H9 (cell line): ENCODE results near the gene PDE7B. TPM values are rescaled to one million over a fixed set of nuclear protein-coding genes. Genes with fewer than 3 reads are reported as not detected.

Experiments used
- DNase-seq: peaks from one replicate; pipeline ENCODE4 v3.0.0-alpha.2; 2017
- H2AFZ ChIP-seq: one replicate; pipeline ENCODE4 v1.6.1; 2013; ENCODE audit warnings: mild to moderate bottlenecking, low read length, control low read depth, moderate library complexity
- H2AK5ac ChIP-seq: 2 replicates; pipeline ENCODE4 v1.6.1; 2013; ENCODE audit warnings: low read length, control low read depth, mixed read lengths; ENCODE audit not compliant: insufficient read length
- H2BK120ac ChIP-seq: one replicate; pipeline ENCODE4 v1.6.1; 2013; ENCODE audit warnings: low read depth, mild to moderate bottlenecking, low read length, control low read depth, inconsistent platforms; ENCODE audit not compliant: poor library complexity, severe bottlenecking
- H2BK12ac ChIP-seq: 2 replicates; pipeline ENCODE4 v1.6.1; 2013; ENCODE audit warnings: low read length, control low read depth, mixed read lengths, low read depth; ENCODE audit not compliant: insufficient read length
- H2BK15ac ChIP-seq: 2 replicates; pipeline ENCODE4 v1.6.1; 2013; ENCODE audit warnings: low read depth, low read length, control low read depth
- H2BK20ac ChIP-seq: one replicate; pipeline ENCODE4 v1.6.1; 2013; ENCODE audit warnings: low read depth, mild to moderate bottlenecking, low read length, control low read depth, inconsistent platforms; ENCODE audit not compliant: poor library complexity, severe bottlenecking
- H2BK5ac ChIP-seq: 2 replicates; pipeline ENCODE4 v1.6.1; 2013; ENCODE audit warnings: low read length, control low read depth, mixed read lengths; ENCODE audit not compliant: insufficient read length
- H3K14ac ChIP-seq: 2 replicates; pipeline ENCODE4 v1.6.1; 2013; ENCODE audit warnings: low read length, control low read depth; ENCODE audit not compliant: insufficient read depth
- H3K18ac ChIP-seq: 2 replicates; pipeline ENCODE4 v1.6.1; 2013; ENCODE audit warnings: low read depth, mild to moderate bottlenecking, mixed read lengths, low read length, control low read depth; ENCODE audit not compliant: insufficient read length
- H3K23ac ChIP-seq: 2 replicates; pipeline ENCODE4 v1.6.1; 2013; ENCODE audit warnings: low read length, control low read depth, mixed read lengths, low read depth; ENCODE audit not compliant: insufficient read length
- H3K23me2 ChIP-seq: 2 replicates; pipeline ENCODE4 v1.6.1; 2013; ENCODE audit warnings: low read depth, mild to moderate bottlenecking, mixed read lengths, low read length, control low read depth; ENCODE audit not compliant: insufficient read length, poor library complexity, severe bottlenecking
- H3K27ac ChIP-seq: 2 replicates; pipeline ENCODE4 v1.5.1; 2013; ENCODE audit warnings: low read length, control low read depth, mixed read lengths, low read depth; ENCODE audit not compliant: insufficient read length
- H3K27me3 ChIP-seq: 2 replicates; pipeline ENCODE4 v1.6.1; 2013; ENCODE audit warnings: low read length, control low read depth, inconsistent platforms; ENCODE audit not compliant: insufficient read depth
- H3K4ac ChIP-seq: 2 replicates; pipeline ENCODE4 v1.6.1; 2013; ENCODE audit warnings: low read depth, mild to moderate bottlenecking, control low read depth, inconsistent platforms, low read length, moderate library complexity
- H3K4me1 ChIP-seq: 2 replicates; pipeline ENCODE4 v1.6.1; 2013; ENCODE audit warnings: low read length, control low read depth, inconsistent platforms; ENCODE audit not compliant: insufficient read depth
- H3K4me2 ChIP-seq: 2 replicates; pipeline ENCODE4 v1.6.1; 2013; ENCODE audit warnings: low read length, control low read depth, mixed read lengths; ENCODE audit not compliant: insufficient read length, insufficient read depth
- H3K56ac ChIP-seq: 2 replicates; pipeline ENCODE4 v1.6.1; 2013; ENCODE audit warnings: low read depth, mild to moderate bottlenecking, mixed read lengths, low read length, control low read depth; ENCODE audit not compliant: insufficient read length
- H3K79me1 ChIP-seq: 2 replicates; pipeline ENCODE4 v1.6.1; 2013; ENCODE audit warnings: low read depth, mild to moderate bottlenecking, moderate library complexity, low read length, control low read depth, inconsistent platforms; ENCODE audit not compliant: insufficient read depth, poor library complexity, severe bottlenecking
- H3K79me2 ChIP-seq: 2 replicates; pipeline ENCODE4 v1.6.1; 2013; ENCODE audit warnings: low read length, control low read depth, inconsistent platforms; ENCODE audit not compliant: insufficient read depth
- H3K9ac ChIP-seq: 2 replicates; pipeline ENCODE4 v1.6.1; 2013; ENCODE audit warnings: low read length, control low read depth, mixed read lengths; ENCODE audit not compliant: insufficient read length; ENCODE audit errors: extremely low read depth
- H3K9me3 ChIP-seq: one replicate; pipeline ENCODE4 v1.6.1; 2013; ENCODE audit warnings: low read depth, low read length, inconsistent platforms; ENCODE audit not compliant: control insufficient read depth
- H3T11ph ChIP-seq: one replicate; pipeline ENCODE4 v1.6.1; 2013; ENCODE audit warnings: mild to moderate bottlenecking, low read length, control low read depth, inconsistent platforms
- H4K20me1 ChIP-seq: one replicate; pipeline ENCODE4 v1.6.1; 2013; ENCODE audit not compliant: control insufficient read depth, insufficient read length, insufficient read depth
- H4K5ac ChIP-seq: 2 replicates; pipeline ENCODE4 v1.6.1; 2013; ENCODE audit warnings: low read depth, mild to moderate bottlenecking, mixed read lengths, low read length, control low read depth; ENCODE audit not compliant: insufficient read length
- H4K8ac ChIP-seq: replicated peaks from 2 replicates; pipeline ENCODE4 v1.6.1; 2013; ENCODE audit warnings: low read length, control low read depth, mixed read lengths, low read depth; ENCODE audit not compliant: insufficient read length
- H4K91ac ChIP-seq: 2 replicates; pipeline ENCODE4 v1.6.1; 2013; ENCODE audit warnings: low read depth, mild to moderate bottlenecking, moderate library complexity, mixed read lengths, low read length, control low read depth; ENCODE audit not compliant: insufficient read length
- H3K27ac Mint-ChIP-seq, 3 experiments: 2 replicates in 2 of 3; 3 replicates in 1 of 3; pipeline ENCODE4 v1.8.0; 2020 to 2021; ENCODE audit warnings: mixed read lengths in 3 of 3, mild to moderate bottlenecking in 1 of 3, moderate library complexity in 1 of 3
- H3K27me3 Mint-ChIP-seq: 2 replicates; pipeline ENCODE4 v1.8.0; 2021; ENCODE audit warnings: low read depth, mild to moderate bottlenecking, moderate library complexity, mixed read lengths
- H3K36me3 Mint-ChIP-seq, 3 experiments: 2 replicates in 2 of 3; 3 replicates in 1 of 3; pipeline ENCODE4 v1.8.0; 2020 to 2021; ENCODE audit warnings: low read depth in 3 of 3, mixed read lengths in 3 of 3; ENCODE audit not compliant: insufficient read depth in 1 of 3
- H3K4me1 Mint-ChIP-seq, 2 experiments: 2 replicates each; pipeline ENCODE4 v1.8.0; 2020; ENCODE audit warnings: mixed read lengths in 2 of 2
- H3K4me3 Mint-ChIP-seq, 2 experiments: 2 replicates in 1 of 2; 3 replicates in 1 of 2; pipeline ENCODE4 v1.8.0; 2020 to 2021; ENCODE audit warnings: mild to moderate bottlenecking in 2 of 2, mixed read lengths in 2 of 2, moderate library complexity in 1 of 2
- H3K9me3 Mint-ChIP-seq, 2 experiments: 2 replicates in 1 of 2; 3 replicates in 1 of 2; pipeline ENCODE4 v1.8.0; 2020; ENCODE audit warnings: mild to moderate bottlenecking in 2 of 2, mixed read lengths in 2 of 2, moderate library complexity in 1 of 2
- WGBS: extraction: QIAGEN DNeasy Blood & Tissue Kit; methylation state at CpG from one replicate; pipeline ENCODE4 v1.1.7; 2013; ENCODE audit warnings: missing lambda C conversion rate, low lambda C conversion rate, mixed read lengths; ENCODE audit not compliant: insufficient read length; ENCODE audit errors: extremely low coverage; 5-methylcytosine and 5-hydroxymethylcytosine counted together
- total RNA-seq: library from RNA; stranded (reverse); gene quantifications from 2 replicates; pipeline ENCODE4 v1.2.1, GENCODE V29; 2021
- TF ChIP-seq, protein P1 (sequence below): fragments of 200-600 bp; sonication (generic); conservative IDR thresholded peaks from 3 replicates; pipeline ENCODE4 v1.8.0; 2021; ENCODE audit warnings: antibody characterized with exemption, mild to moderate bottlenecking

Gene PDE7B
- total RNA-seq, 1 experiment from 2014 or later: not detected

DNA sequence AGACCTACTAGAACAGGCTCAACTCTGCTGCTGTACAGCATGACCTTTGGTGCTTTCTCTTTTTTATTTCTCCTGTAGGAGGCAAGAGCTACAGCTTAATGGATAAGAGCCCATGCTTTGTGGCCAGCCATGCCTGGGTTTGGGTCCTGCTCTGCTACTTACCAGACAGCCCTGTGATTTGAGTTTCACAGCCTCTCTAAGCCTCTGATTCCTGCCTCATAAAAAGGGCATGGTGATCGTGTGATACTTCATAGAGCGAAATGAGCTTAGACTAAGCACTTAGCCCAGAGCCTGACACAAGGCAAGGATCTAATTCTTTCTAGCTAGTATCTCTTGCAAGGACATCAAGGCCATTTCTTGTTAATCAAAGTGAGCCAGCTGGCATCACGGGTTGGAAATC lies 19.3 kb upstream of the PDE7B start:
- Histone ChIP-seq H3K79me1 (no peaks in the 10 kb centered on the region), H3K14ac (no peak overlapping the region), H4K20me1 (no peaks in the 10 kb centered on the region), H4K8ac (no peak overlapping the region), H3K79me2 (no peaks in the 10 kb centered on the region), H2AFZ (no peak overlapping the region), H3K4me1 (no peaks in the 10 kb centered on the region; the same call in 1 of the 2 replicates), H3K18ac (no peak overlapping the region), H4K91ac (no peak overlapping the region), H3K23ac (no peak overlapping the region), H3K56ac (no peak overlapping the region), H3K9me3 (no peaks in the 10 kb centered on the region), H2BK12ac (no peak overlapping the region), H2BK20ac (no peak overlapping the region), H4K5ac (no peak overlapping the region), H2BK15ac (no peak overlapping the region), H3K23me2 (no peaks in the 10 kb centered on the region), H2BK120ac (no peak overlapping the region), H3K27me3 (no peaks in the 10 kb centered on the region), H3K9ac (no peak overlapping the region), H2AK5ac (no peak overlapping the region), H3T11ph (no peak overlapping the region), H3K27ac (no peak overlapping the region), H2BK5ac (no peak overlapping the region), H3K4ac (no peak overlapping the region), H3K4me2 (no peak overlapping the region)
- no peak for DNase-seq
- TF ChIP-seq, protein P1, sequence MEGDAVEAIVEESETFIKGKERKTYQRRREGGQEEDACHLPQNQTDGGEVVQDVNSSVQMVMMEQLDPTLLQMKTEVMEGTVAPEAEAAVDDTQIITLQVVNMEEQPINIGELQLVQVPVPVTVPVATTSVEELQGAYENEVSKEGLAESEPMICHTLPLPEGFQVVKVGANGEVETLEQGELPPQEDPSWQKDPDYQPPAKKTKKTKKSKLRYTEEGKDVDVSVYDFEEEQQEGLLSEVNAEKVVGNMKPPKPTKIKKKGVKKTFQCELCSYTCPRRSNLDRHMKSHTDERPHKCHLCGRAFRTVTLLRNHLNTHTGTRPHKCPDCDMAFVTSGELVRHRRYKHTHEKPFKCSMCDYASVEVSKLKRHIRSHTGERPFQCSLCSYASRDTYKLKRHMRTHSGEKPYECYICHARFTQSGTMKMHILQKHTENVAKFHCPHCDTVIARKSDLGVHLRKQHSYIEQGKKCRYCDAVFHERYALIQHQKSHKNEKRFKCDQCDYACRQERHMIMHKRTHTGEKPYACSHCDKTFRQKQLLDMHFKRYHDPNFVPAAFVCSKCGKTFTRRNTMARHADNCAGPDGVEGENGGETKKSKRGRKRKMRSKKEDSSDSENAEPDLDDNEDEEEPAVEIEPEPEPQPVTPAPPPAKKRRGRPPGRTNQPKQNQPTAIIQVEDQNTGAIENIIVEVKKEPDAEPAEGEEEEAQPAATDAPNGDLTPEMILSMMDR: no peak
- Mint-ChIP-seq H3K9me3 (no peaks in the 10 kb centered on the region; a peak in 1 of 5 replicates), H3K27ac (no peak overlapping the region), H3K4me1 (peaks cover 0 to 4% of the 10 kb centered on the region in 2 experiments; a peak in 1 of 4 replicates), H3K27me3 (no peaks in the 10 kb centered on the region), H3K4me3 (no peak overlapping the region), H3K36me3 (no peaks in the 10 kb centered on the region)
- no CpG with 5 or more reads among the region's 3 CpGs for WGBS
